Endothelial cell (in vitro differentiated cells): ENCODE measurements around the gene PUS1. TPM values are rescaled to one million over a fixed set of nuclear protein-coding genes. Genes with fewer than 3 reads are reported as not detected.

Experiments used
- DNase-seq: peaks from one replicate; pipeline ENCODE4 v3.0.0; 2021; ENCODE audit warnings: low spot score
- H3K27ac Mint-ChIP-seq: one replicate; pipeline ENCODE4 v1.8.0; 2021; ENCODE audit warnings: mixed read lengths, inconsistent platforms; ENCODE audit not compliant: unreplicated experiment
- H3K27me3 Mint-ChIP-seq: one replicate; pipeline ENCODE4 v1.8.0; 2021; ENCODE audit warnings: mild to moderate bottlenecking, moderate library complexity, mixed read lengths, inconsistent platforms; ENCODE audit not compliant: unreplicated experiment
- H3K36me3 Mint-ChIP-seq: one replicate; pipeline ENCODE4 v1.8.0; 2021; ENCODE audit warnings: mild to moderate bottlenecking, low read depth, mixed read lengths, inconsistent platforms; ENCODE audit not compliant: unreplicated experiment
- H3K4me1 Mint-ChIP-seq: one replicate; pipeline ENCODE4 v1.8.0; 2021; ENCODE audit warnings: mild to moderate bottlenecking, mixed read lengths, inconsistent platforms; ENCODE audit not compliant: unreplicated experiment
- H3K4me3 Mint-ChIP-seq: one replicate; pipeline ENCODE4 v1.8.0; 2021; ENCODE audit warnings: mild to moderate bottlenecking, mixed read lengths, inconsistent platforms; ENCODE audit not compliant: unreplicated experiment
- H3K9me3 Mint-ChIP-seq: one replicate; pipeline ENCODE4 v1.8.0; 2021; ENCODE audit warnings: mixed read lengths, inconsistent platforms; ENCODE audit not compliant: unreplicated experiment
- total RNA-seq: library from RNA; stranded (reverse); fragmentation: NEBNext Ultra II Directional; extraction: Animal tissue kit (Norgen Biotek cat#: 25700); gene quantifications from one replicate; pipeline ENCODE4 v1.2.1, GENCODE V29; 2021; ENCODE audit not compliant: unreplicated experiment
- TF ChIP-seq, protein P1 (sequence below): fragments of 200-600 bp; sonication (generic); IDR thresholded peaks from one replicate; pipeline ENCODE4 v1.5.0; 2021; ENCODE audit warnings: antibody characterized with exemption; ENCODE audit not compliant: unreplicated experiment

Gene PUS1
- total RNA-seq, 1 donor from 2014 or later = 25.8 TPM

- Mint-ChIP-seq H3K27me3 (peaks cover 1% of the 10 kb centered on the region), H3K4me3 (no peak overlapping the region), H3K9me3 (no peaks in the 10 kb centered on the region), H3K36me3 (peaks cover 16% of the 10 kb centered on the region), H3K4me1 (peaks cover 9% of the 10 kb centered on the region), H3K27ac (no peak overlapping the region)
- TF ChIP-seq, protein P1, sequence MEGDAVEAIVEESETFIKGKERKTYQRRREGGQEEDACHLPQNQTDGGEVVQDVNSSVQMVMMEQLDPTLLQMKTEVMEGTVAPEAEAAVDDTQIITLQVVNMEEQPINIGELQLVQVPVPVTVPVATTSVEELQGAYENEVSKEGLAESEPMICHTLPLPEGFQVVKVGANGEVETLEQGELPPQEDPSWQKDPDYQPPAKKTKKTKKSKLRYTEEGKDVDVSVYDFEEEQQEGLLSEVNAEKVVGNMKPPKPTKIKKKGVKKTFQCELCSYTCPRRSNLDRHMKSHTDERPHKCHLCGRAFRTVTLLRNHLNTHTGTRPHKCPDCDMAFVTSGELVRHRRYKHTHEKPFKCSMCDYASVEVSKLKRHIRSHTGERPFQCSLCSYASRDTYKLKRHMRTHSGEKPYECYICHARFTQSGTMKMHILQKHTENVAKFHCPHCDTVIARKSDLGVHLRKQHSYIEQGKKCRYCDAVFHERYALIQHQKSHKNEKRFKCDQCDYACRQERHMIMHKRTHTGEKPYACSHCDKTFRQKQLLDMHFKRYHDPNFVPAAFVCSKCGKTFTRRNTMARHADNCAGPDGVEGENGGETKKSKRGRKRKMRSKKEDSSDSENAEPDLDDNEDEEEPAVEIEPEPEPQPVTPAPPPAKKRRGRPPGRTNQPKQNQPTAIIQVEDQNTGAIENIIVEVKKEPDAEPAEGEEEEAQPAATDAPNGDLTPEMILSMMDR = no peak
- no peak for DNase-seq
Measured at GRCh38 chr12:131980263-131980662, 51.2 kb downstream of the PUS1 start.

DNA sequence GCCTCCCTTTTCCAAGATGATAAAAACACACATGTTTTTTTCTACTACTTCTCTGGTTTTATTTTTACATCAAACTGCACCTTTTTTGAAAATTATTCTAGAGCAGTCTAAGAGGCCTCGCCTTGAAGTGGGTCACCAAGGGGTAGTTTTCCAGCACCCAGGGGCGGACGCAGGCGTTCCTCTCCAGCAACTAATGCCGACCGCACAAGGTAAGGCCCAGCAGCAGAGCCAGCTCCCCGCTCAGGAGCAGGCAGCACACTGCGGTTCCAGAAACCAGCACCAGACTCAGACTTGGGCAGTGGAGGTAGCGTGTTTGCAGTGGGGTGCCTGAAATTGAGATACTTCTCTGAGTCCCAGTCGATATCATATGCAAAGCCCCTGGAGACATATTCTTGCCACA is 52.3 kb downstream of the PUS1 start:
- Mint-ChIP-seq H3K36me3 (peaks cover 19% of the 10 kb centered on the region), H3K4me3 (no peak overlapping the region), H3K27me3 (peaks cover 1% of the 10 kb centered on the region), H3K27ac (no peak overlapping the region), H3K9me3 (no peaks in the 10 kb centered on the region), H3K4me1 (peaks cover 9% of the 10 kb centered on the region)
- no peak for DNase-seq
- TF ChIP-seq, protein P1 = no peak

DNA sequence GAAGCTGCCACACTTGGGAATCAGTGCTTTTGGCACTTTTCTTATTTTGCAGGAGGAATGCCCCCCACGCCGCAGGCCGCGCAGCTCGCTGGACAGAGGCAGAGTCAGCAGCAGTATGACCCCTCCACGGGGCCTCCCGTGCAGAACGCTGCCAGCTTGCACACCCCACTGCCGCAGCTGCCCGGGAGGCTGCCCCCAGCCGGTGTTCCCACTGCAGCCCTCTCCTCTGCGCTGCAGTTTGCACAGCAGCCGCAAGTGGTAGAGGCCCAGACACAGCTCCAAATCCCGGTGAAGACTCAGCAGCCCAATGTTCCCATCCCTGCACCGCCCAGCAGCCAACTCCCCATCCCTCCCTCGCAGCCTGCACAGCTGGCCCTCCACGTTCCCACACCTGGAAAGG is 53.0 kb downstream of the PUS1 start:
- H3K4me3 Mint-ChIP-seq = no peak overlapping the region
- TF ChIP-seq, protein P1 = no peak
- DNase-seq = no peak
- peaks cover 9% of the 10 kb centered on the region for H3K4me1 Mint-ChIP-seq
- no peaks in the 10 kb centered on the region for H3K27me3 Mint-ChIP-seq
- H3K9me3 Mint-ChIP-seq = no peaks in the 10 kb centered on the region
- H3K27ac Mint-ChIP-seq = no peak overlapping the region
- H3K36me3 Mint-ChIP-seq = peaks cover 26% of the 10 kb centered on the region

DNA sequence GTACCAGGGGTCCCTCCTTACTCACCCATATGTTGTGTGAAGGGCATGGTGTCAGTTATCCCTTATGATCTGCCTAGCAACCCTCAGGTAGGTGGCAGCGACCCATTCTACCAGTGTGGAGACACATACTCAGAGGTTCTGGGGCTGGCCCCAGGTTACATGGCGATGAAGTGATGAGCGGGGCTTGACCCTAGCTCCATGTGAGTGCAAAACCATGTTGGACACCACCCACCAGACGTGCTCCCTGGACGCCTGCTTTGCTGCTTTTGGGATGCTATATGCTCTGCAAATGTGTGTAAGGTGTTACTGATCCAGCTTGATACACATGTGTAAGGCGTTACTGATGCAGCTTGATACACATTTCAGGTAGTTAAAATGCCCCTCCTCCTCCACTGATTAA is 54.0 kb downstream of the PUS1 start:
- peaks cover 32% of the 10 kb centered on the region for H3K36me3 Mint-ChIP-seq
- no peak for DNase-seq
- TF ChIP-seq, protein P1 = no peak
- no peaks in the 10 kb centered on the region for H3K9me3 Mint-ChIP-seq
- no peaks in the 10 kb centered on the region for H3K27me3 Mint-ChIP-seq
- H3K4me1 Mint-ChIP-seq = peaks cover 3% of the 10 kb centered on the region
- no peak overlapping the region for H3K4me3 Mint-ChIP-seq
- H3K27ac Mint-ChIP-seq = no peak overlapping the region

DNA sequence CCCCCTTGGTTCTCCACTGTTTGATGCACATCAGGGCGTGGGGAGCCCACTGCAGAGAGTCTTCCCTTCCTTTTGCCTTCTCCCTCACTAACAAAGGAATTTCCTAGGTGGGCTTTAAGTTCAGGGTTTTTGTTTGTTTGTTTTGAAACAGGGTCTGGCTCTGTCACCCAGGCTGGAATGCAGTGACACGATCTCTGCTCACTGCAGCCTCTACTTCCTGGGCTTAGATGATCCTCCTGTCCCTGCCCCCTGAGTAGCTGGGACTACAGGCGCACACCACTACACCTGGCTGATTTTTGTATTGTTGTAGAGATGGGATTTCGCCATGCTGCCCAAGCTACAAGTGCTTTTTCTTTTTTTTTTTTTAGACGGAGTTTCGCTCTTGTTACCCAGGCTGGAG is 54.5 kb downstream of the PUS1 start:
- H3K36me3 Mint-ChIP-seq = peaks cover 32% of the 10 kb centered on the region
- H3K27me3 Mint-ChIP-seq = no peaks in the 10 kb centered on the region
- no peak overlapping the region for H3K27ac Mint-ChIP-seq
- TF ChIP-seq, protein P1 = no peak
- H3K4me1 Mint-ChIP-seq = no peaks in the 10 kb centered on the region
- no peak overlapping the region for H3K4me3 Mint-ChIP-seq
- DNase-seq = no peak
- no peaks in the 10 kb centered on the region for H3K9me3 Mint-ChIP-seq
